ENCODE results near the gene C2orf68. TPM values are rescaled to one million over a fixed set of nuclear protein-coding genes. Genes with fewer than 3 reads are reported as not detected.

C2orf68 gene
- total and polyA plus RNA-seq, 2 of the 8 experiments (the other 6 are each of a cell fraction or from before 2014, with no cell fraction given), result 46.3 to 49.4 TPM

DNA sequence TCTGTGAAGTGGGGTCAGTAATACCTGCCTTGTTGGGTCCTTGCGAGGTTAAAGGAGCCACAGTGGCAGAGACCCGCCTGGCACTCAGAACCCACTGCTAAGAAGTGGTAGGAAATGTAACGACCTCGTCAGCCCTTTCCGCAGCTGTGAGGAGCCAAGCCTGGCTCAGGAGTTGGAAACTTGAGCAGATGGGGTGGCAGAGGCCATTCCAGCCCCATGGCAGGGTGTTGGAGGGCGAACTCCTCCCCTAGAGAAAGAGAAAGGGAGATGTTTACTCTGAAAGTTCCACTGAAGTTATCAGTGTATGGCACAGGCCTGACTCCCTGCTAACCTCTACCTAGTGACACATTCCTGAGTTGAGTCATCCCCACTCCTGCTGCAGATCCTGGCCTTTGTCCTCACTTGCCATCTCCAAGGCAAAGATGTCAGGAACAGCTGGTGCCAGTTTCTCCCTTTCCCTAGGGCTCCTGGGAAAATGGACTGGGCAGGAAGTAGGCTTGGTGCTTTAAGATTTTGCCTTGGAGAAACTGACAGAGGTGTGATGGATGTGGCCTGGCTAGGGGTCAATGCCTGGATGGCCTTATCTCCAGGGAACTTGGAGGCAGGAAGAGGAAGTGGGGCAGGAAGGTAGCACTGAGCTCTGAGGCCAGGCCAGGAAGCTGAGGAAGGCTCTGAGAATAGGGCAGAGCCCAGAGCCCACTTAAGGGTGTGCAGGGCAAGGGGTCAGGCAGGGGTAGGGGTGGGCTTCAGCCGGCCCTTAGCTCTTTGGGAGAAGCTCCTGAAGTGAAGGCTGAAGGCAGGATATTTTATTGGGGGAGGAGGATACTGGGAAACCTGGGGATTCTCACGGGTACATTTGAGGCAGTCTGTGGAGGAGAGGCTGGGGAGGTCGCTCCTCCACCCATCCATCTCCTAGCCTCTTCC is 26.7 kb downstream of the C2orf68 start:
- Histone ChIP-seq H3K23ac (ENCODE audit: insufficient read length) (no peak overlapping the region), H2BK12ac (ENCODE audit: low read depth, low read length) (no peak overlapping the region; the same call in 1 of the 2 replicates), H3K9me3 (ENCODE audit: insufficient read depth in 2 of 2, low read depth in 1 of 2, low read length in 1 of 2) (no peaks in the 10 kb centered on the region), H3K4me3 (ENCODE audit: extremely low read depth in 1 of 4, insufficient read depth in 2 of 4, low read depth in 3 of 4, low read length in 4 of 4) (peak overlapping the region; percentile 23 to 64 (median 52)), H3K27ac (ENCODE audit: low read depth, low read length) (no peak overlapping the region), H2BK20ac (ENCODE audit: low read length) (no peak overlapping the region), H3K14ac (ENCODE audit: insufficient read length) (no peak overlapping the region), H3K4ac (replicated peaks; ENCODE audit: insufficient read length, low read depth, low read length) (no peak overlapping the region), H4K20me1 (replicated peaks in 1 of 2; ENCODE audit: control insufficient read depth in 1 of 2, insufficient read depth in 2 of 2, low read length in 2 of 2) (no peaks in the 10 kb centered on the region), H3K9ac (replicated peaks in 1 of 4; ENCODE audit: extremely low read depth in 1 of 4, low read depth in 3 of 4, low read length in 3 of 4) (0 out of 7 replicates have a peak overlapping the region, but pooled peaks of 1 of the 4 experiments have one; percentile 19), H3K4me1 (replicated peaks in 1 of 4; ENCODE audit: control insufficient read depth in 3 of 4, insufficient read depth in 4 of 4, low read length in 3 of 4) (peaks cover 0 to 11% (median 3%) of the 10 kb centered on the region in 4 experiments; a peak in 4 of 7 replicates), H2BK15ac (ENCODE audit: low read length) (peak overlapping the region; percentile 65; the same call in 1 of the 2 replicates), H4K91ac (replicated peaks; ENCODE audit: insufficient read length, low read length) (no peak overlapping the region), H3K27me3 (replicated peaks in 1 of 4; ENCODE audit: control insufficient read depth in 3 of 4, extremely low read depth in 1 of 4, insufficient read depth in 3 of 4, low read length in 3 of 4) (peaks cover 8 to 34% (median 21%) of the 10 kb centered on the region in 4 experiments; a peak in 6 of 7 replicates), H3K79me1 (ENCODE audit: low read depth, low read length) (no peaks in the 10 kb centered on the region; the same call in 1 of the 2 replicates), H3K18ac (ENCODE audit: extremely low read depth, low read length) (no peak overlapping the region), H3K23me2 (ENCODE audit: low read depth, low read length) (peaks cover 5% of the 10 kb centered on the region; the same call in 1 of the 2 replicates), H3K36me3 (ENCODE audit: control insufficient read depth in 2 of 4, insufficient read depth in 4 of 4, low read length in 3 of 4) (no peaks in the 10 kb centered on the region), H4K5ac (ENCODE audit: insufficient read length, low read depth, low read length) (no peak overlapping the region), H2BK5ac (ENCODE audit: low read depth, low read length) (peak overlapping the region; percentile 19; the same call in 1 of the 2 replicates), H2BK120ac (replicated peaks; ENCODE audit: low read depth, low read length) (no peak overlapping the region), H3K56ac (replicated peaks; ENCODE audit: insufficient read length, low read depth, low read length) (no peak overlapping the region), H3K4me2 (ENCODE audit: insufficient read depth in 1 of 2, low read depth in 2 of 2, low read length in 2 of 2) (peak overlapping the region; percentile 67 to 89), H2AFZ (ENCODE audit: low read length) (peak overlapping the region; percentile 66), H4K8ac (ENCODE audit: extremely low read depth, insufficient read depth, low read length) (no peak overlapping the region), H3K79me2 (ENCODE audit: control insufficient read depth in 1 of 2, insufficient read depth in 2 of 2, low read length in 2 of 2) (no peaks in the 10 kb centered on the region), H2AK5ac (ENCODE audit: low read depth, low read length) (no peak overlapping the region)
- ChIA-PET POLR2A (ENCODE audit: partially characterized antibody) (interaction anchor here (1.0 to 2.0 kb wide), 6 partner anchors 9 to 27 kb away, joined by 3 to 15 read pairs (median 4); partner anchors contain the start of genes C2orf68, GGCX, RNF181 and TMEM150A), CTCF (ENCODE audit: partially characterized antibody) (interaction anchor here (0.6 to 1.5 kb wide), 4 partner anchors 9 to 414 kb away, joined by 3 to 5 read pairs (median 4); no protein-coding TSS in a partner anchor)
- TF ChIP-seq ASH2L (IDR thresholded peaks at IDR 0.05; ENCODE audit: low read length) (no peak), SUZ12 (IDR thresholded peaks at IDR 0.05; ENCODE audit: low read length) (0 out of 2 replicates have a peak, but pooled peaks have one; percentile 19), EZH2 (IDR thresholded peaks at IDR 0.05; ENCODE audit: low read depth, low read length, severe bottlenecking) (peak; percentile 28)
- no peak for FAIRE-seq
- WGBS, 2 experiments (ENCODE audit: extremely low coverage in 1 of 2, insufficient coverage in 1 of 2, insufficient read length in 1 of 2, insufficient replicate concordance in 2 of 2, low coverage in 1 of 2, low lambda C conversion rate in 2 of 2, missing lambda C conversion rate in 1 of 2), result 60% methylated on average over 9 of the region's 9 CpGs; no CpG with 5 or more reads in 1 of the 2 experiments
- no peak for DNase-seq (ENCODE audit: low read depth in 1 of 2, low spot score in 2 of 2)
